GM23248 (cell line): ENCODE measurements around the gene RNF121. TPM values are rescaled to one million over a fixed set of nuclear protein-coding genes. Genes with fewer than 3 reads are reported as not detected.

Experiments used
- DNase-seq: peaks from one replicate; pipeline ENCODE4 v3.0.0-alpha.2; 2015
- H2AFZ ChIP-seq: fragments of 200-600 bp; sonication (generic); 2 replicates; pipeline ENCODE4 v1.6.1; 2016; ENCODE audit warnings: antibody characterized with exemption
- H3F3A ChIP-seq: fragments of 200-600 bp; sonication (generic); 2 replicates; pipeline ENCODE4 v1.6.1; 2016; ENCODE audit warnings: mild to moderate bottlenecking, antibody characterized with exemption, mixed run types; ENCODE audit not compliant: insufficient read depth
- H3K27ac ChIP-seq: fragments of 200-600 bp; sonication (generic); 2 replicates; pipeline ENCODE4 v1.5.1; 2016; ENCODE audit warnings: mild to moderate bottlenecking
- H3K27me3 ChIP-seq: fragments of 200-600 bp; sonication (generic); replicated peaks from 2 replicates; pipeline ENCODE4 v1.6.1; 2016; ENCODE audit warnings: mild to moderate bottlenecking; ENCODE audit not compliant: insufficient read depth
- H3K36me3 ChIP-seq: fragments of 200-600 bp; sonication (generic); 2 replicates; pipeline ENCODE4 v1.6.1; 2016; ENCODE audit warnings: low read depth, mild to moderate bottlenecking
- H3K4me1 ChIP-seq: fragments of 200-600 bp; sonication (generic); 2 replicates; pipeline ENCODE4 v1.6.1; 2016; ENCODE audit warnings: mild to moderate bottlenecking; ENCODE audit not compliant: insufficient read depth
- H3K4me2 ChIP-seq: fragments of 200-600 bp; sonication (generic); one replicate; pipeline ENCODE4 v1.6.1; 2016; ENCODE audit warnings: mild to moderate bottlenecking; ENCODE audit not compliant: unreplicated experiment
- H3K4me3 ChIP-seq: fragments of 200-600 bp; sonication (generic); 2 replicates; pipeline ENCODE4 v1.5.1; 2016; ENCODE audit warnings: mild to moderate bottlenecking
- H3K79me2 ChIP-seq: fragments of 200-600 bp; sonication (generic); 2 replicates; pipeline ENCODE4 v1.6.1; 2016; ENCODE audit warnings: mild to moderate bottlenecking; ENCODE audit not compliant: insufficient read depth
- H3K9ac ChIP-seq: fragments of 200-600 bp; sonication (generic); 2 replicates; pipeline ENCODE4 v1.6.1; 2016; ENCODE audit warnings: mild to moderate bottlenecking
- H3K9me2 ChIP-seq: fragments of 200-600 bp; sonication (generic); 2 replicates; pipeline ENCODE4 v1.6.1; 2016; ENCODE audit warnings: mixed run types, mild to moderate bottlenecking, moderate library complexity; ENCODE audit not compliant: insufficient read depth
- H3K9me3 ChIP-seq: fragments of 200-600 bp; sonication (generic); one replicate; pipeline ENCODE4 v1.6.1; 2017; ENCODE audit warnings: low read depth
- H4K20me1 ChIP-seq: fragments of 200-600 bp; sonication (generic); 2 replicates; pipeline ENCODE4 v1.6.0; 2016; ENCODE audit not compliant: insufficient read depth
- EZH2 ChIP-seq: fragments of 200-600 bp; sonication (generic); IDR thresholded peaks from 2 replicates; pipeline ENCODE4 v1.6.1; 2018; ENCODE audit warnings: antibody characterized with exemption, mild to moderate bottlenecking; ENCODE audit not compliant: insufficient read depth, poor library complexity, severe bottlenecking
- EZH2phosphoT487 ChIP-seq: fragments of 200-600 bp; sonication (generic); IDR thresholded peaks from 2 replicates; pipeline ENCODE4 v1.6.1; 2018; ENCODE audit warnings: antibody characterized with exemption, moderate library complexity, mild to moderate bottlenecking, low read depth; ENCODE audit not compliant: insufficient read depth
- WGBS, 2 experiments: methylation state at CpG; one replicate each; pipeline ENCODE4 v1.1.6; 2015 to 2017; ENCODE audit warnings: low lambda C conversion rate in 2 of 2, low coverage in 1 of 2; ENCODE audit errors: missing lambda C conversion rate in 2 of 2; 5-methylcytosine and 5-hydroxymethylcytosine counted together
- in situ Hi-C: fragments of 300-500 bp; cut with MboI; formaldehyde crosslinking; loops from 2 replicates; pipeline ENCODE4 v1.15.0; 2020
- polyA plus RNA-seq: library from polyadenylated mRNA; unstranded; fragments of >200 nt; fragmentation: Nextera tagmentation; extraction: Ambion mirVana; gene quantifications from 2 replicates; pipeline ENCODE4 v1.2.1, GENCODE V29; 2016
- total RNA-seq: library from RNA; depleted of rRNA; stranded (reverse); fragments of >200 nt; shearing (Covaris generic); gene quantifications from 2 replicates; pipeline ENCODE4 v1.2.3, GENCODE V29; 2014

The RNF121 gene
- total and polyA plus RNA-seq, 2 experiments from 2014 or later = 19.9 to 20.3 TPM

DNA sequence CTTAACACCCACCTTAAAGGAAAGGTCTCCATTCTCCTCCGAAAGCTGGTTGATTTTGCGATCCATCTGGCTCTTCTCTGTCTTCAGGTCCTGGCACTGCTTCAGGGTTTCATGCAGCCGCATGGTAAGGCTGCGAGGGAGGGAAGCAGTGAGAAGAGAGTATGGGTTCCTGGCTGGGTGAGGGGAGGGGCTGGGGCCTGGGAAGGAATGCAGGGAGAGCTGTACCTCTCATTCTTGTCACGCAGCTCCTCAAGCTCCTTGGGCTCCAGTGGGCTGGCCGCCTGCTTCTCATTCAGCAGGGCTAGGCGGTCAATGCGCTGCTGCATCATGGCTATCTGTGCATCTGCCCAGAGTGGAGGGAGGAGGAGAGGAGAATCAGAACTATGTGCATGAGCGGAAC lies 89.3 kb downstream of the RNF121 start:
- 88 to 90% methylated on average over 9 of the region's 9 CpGs for WGBS, 2 experiments
- H3K9me3 ChIP-seq = no peaks in the 10 kb centered on the region
- H3K79me2 ChIP-seq = peaks cover 27% of the 10 kb centered on the region
- no peaks in the 10 kb centered on the region for H4K20me1 ChIP-seq
- no peak overlapping the region for H3K4me3 ChIP-seq
- H3K36me3 ChIP-seq = peaks cover 79% of the 10 kb centered on the region
- peaks cover 7% of the 10 kb centered on the region for H3K4me1 ChIP-seq
- H3K4me2 ChIP-seq = no peak overlapping the region
- no peaks in the 10 kb centered on the region for H3K27me3 ChIP-seq
- H3K9ac ChIP-seq = no peak overlapping the region
- no peak overlapping the region for H3K27ac ChIP-seq
- H3K9me2 ChIP-seq = no peaks in the 10 kb centered on the region
- in situ Hi-C loops = no loop called here
- H3F3A ChIP-seq = peaks cover 19% of the 10 kb centered on the region
- DNase-seq = no peak
- no peak for TF ChIP-seq EZH2
- TF ChIP-seq EZH2phosphoT487 = no peak
- H2AFZ ChIP-seq = no peak overlapping the region

DNA sequence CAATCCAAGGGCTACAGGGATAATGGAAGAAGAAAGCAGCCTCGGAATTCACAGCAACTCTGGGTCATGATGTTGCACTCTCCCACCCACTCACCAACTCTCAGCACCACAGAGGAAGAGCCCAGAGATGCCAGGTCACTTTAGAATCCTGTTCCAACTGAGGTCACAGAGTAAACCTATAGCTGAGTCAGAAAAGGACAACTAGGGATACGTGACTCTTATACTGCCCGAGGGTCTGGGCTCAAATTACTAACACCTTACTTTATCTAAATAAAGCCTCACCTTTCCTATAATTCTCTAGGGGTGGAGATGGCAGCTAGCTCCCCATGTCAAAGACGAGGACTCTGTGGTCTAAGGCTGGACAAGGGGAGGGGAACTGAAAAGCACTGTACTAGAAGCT lies 94.5 kb downstream of the RNF121 start:
- Histone ChIP-seq H3K36me3 (peaks cover 64% of the 10 kb centered on the region), H4K20me1 (no peaks in the 10 kb centered on the region), H3K79me2 (peaks cover 70% of the 10 kb centered on the region), H3K4me2 (no peak overlapping the region), H3K9me2 (no peaks in the 10 kb centered on the region), H3K4me1 (peaks cover 14% of the 10 kb centered on the region), H3F3A (peaks cover 38% of the 10 kb centered on the region), H3K27ac (no peak overlapping the region), H2AFZ (no peak overlapping the region), H3K9ac (peak overlapping the region; percentile 18; the same call in 1 of the 2 replicates), H3K4me3 (no peak overlapping the region), H3K27me3 (no peaks in the 10 kb centered on the region), H3K9me3 (no peaks in the 10 kb centered on the region)
- peak; percentile 39 for DNase-seq
- in situ Hi-C loops = loop anchor here (5.0 to 10.0 kb wide), 3 partner anchors 74 to 401 kb away; no protein-coding TSS in a partner anchor
- 48 to 51% methylated on average over 4 of the region's 4 CpGs for WGBS, 2 experiments
- TF ChIP-seq EZH2phosphoT487 = no peak
- no peak for TF ChIP-seq EZH2

DNA sequence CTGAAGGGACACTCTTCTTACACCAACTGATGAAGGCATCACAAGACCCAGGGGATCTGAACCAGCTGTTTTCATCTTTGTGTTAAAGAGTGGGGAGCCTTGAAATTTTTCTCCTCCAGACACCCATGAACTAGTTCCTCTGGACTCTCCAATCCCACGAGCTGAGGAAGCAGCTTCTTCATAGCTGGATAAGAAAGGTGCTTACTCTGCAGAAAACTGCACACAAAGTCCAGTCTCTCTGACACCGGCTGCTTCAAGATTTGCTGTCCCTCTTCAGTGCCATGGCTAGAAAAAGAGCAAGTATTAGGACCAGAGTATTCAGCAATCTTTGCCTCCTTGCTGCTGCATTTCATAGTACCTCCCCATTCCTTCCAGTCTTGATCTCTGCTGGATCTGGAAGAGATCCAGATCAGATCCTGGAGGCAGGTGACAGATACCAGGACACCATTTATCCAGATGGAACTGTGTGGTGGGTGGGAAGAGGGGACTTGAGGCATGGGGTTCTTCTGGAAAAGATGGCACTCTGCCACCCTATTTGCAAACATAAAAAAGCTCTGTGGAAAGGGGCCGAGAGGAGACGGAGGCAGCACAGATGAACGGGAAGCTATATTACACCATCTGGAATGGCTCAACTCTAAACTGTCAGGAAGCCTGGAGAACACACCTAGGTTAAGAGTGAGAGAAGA lies 95.4 kb downstream of the RNF121 start:
- WGBS, 2 experiments = 52 to 56% methylated on average over 5 of the region's 5 CpGs
- H3K36me3 ChIP-seq = peaks cover 69% of the 10 kb centered on the region
- no peak overlapping the region for H3K4me2 ChIP-seq
- no peak overlapping the region for H3K4me3 ChIP-seq
- H3K4me1 ChIP-seq = peaks cover 14% of the 10 kb centered on the region
- no peaks in the 10 kb centered on the region for H3K9me3 ChIP-seq
- peaks cover 44% of the 10 kb centered on the region for H3F3A ChIP-seq
- H2AFZ ChIP-seq = no peak overlapping the region
- H4K20me1 ChIP-seq = no peaks in the 10 kb centered on the region
- peak overlapping the region; percentile 18; the same call in 1 of the 2 replicates for H3K9ac ChIP-seq
- no peak for DNase-seq
- H3K27me3 ChIP-seq = no peaks in the 10 kb centered on the region
- in situ Hi-C loops = loop anchor here (5.0 to 10.0 kb wide), 3 partner anchors 73 to 401 kb away; no protein-coding TSS in a partner anchor
- TF ChIP-seq EZH2 = no peak
- TF ChIP-seq EZH2phosphoT487 = no peak
- peak overlapping the region; percentile 95; the same call in 1 of the 2 replicates for H3K27ac ChIP-seq
- no peaks in the 10 kb centered on the region for H3K9me2 ChIP-seq
- H3K79me2 ChIP-seq = peaks cover 78% of the 10 kb centered on the region

DNA sequence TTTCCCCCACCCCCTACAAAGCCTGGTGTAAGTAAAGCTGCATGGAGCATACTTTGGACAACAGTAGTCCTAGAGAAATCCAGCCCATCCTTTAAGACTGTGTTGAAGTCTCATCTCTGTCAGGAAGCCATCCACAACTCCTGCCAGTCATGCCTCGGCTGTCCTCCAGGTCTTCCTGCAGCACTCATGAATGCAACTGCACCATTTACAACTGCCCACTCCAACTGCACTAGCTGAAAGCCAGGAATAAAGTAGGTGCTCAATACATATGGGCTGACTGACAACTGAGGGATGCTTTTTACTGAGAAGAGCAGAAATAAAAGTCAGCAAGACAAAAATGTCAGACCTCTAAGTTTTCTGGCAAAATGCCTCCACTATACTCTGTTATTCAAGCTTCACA lies 97.2 kb downstream of the RNF121 start:
- peak; percentile 44 for DNase-seq
- Histone ChIP-seq H3K4me3 (no peak overlapping the region), H3K9ac (peak overlapping the region; percentile 68), H3K9me3 (no peaks in the 10 kb centered on the region), H3K27ac (peak overlapping the region; percentile 95), H3K9me2 (no peaks in the 10 kb centered on the region), H3K4me2 (peak overlapping the region; percentile 29), H2AFZ (no peak overlapping the region), H3K27me3 (no peaks in the 10 kb centered on the region), H4K20me1 (no peaks in the 10 kb centered on the region), H3K79me2 (peaks cover 87% of the 10 kb centered on the region), H3K4me1 (peaks cover 14% of the 10 kb centered on the region), H3K36me3 (peaks cover 60% of the 10 kb centered on the region), H3F3A (peaks cover 49% of the 10 kb centered on the region)
- 0 to 14% methylated on average over 1 of the region's 1 CpG for WGBS, 2 experiments
- no peak for TF ChIP-seq EZH2phosphoT487
- TF ChIP-seq EZH2 = no peak
- in situ Hi-C loops = loop anchor here (10.0 kb wide), 2 partner anchors 149 to 399 kb away; no protein-coding TSS in a partner anchor
